COR-L47 (cell line): Measurements from ENCODE around the gene AQR.
"Not testable (repeated sequence)": the region's sequence is repeated elsewhere in the genome, so short reads cannot be mapped to it uniquely, and the experiment has no call there.

ENCODE experiments used
- DNase-seq: peaks from one replicate; lab custom pipeline; 2025; lab: John Stamatoyannopoulos, UW

AQR gene

DNA sequence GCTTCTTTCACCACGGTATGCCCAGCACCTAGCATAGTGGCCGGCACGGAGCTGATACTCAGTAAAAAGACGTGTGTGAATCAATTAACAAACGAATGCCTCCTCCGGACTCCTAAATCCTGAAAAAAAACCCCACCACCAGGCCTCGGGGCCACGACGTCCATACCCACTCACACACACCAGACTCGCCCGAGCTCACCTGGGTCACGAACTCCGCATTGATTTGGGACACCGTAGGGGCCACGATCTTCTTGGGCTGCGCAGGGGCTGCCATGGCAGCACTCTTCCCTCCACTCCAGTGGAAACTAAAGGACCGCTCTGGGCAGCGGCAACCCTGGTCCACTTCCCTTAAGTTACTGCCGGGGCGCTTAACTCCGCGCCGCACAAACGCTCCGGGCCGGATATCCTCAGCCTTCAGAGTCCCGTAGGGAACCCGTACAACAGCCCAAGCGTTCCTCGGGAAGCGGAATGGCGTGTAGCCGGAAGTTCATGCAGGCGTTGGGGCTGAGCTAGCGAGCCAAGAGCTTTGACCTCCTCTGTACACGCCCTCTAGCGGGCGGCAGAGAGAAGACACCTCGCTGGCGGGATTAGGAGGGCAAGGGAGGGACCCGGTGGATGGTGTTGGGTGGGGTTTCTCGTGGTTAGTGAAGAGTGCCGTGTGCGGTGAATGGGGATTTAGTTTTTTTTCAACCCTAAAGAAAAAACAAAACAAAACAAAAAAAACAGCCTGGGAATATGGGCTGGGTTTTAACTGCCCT lies at the start of gene AQR:
TSS of gene AQR (minus strand) at position 403 of the 758 bp plus-strand sequence. CDS start at position 274, 129 bp downstream.
- DNase-seq: peak; percentile 97

DNA sequence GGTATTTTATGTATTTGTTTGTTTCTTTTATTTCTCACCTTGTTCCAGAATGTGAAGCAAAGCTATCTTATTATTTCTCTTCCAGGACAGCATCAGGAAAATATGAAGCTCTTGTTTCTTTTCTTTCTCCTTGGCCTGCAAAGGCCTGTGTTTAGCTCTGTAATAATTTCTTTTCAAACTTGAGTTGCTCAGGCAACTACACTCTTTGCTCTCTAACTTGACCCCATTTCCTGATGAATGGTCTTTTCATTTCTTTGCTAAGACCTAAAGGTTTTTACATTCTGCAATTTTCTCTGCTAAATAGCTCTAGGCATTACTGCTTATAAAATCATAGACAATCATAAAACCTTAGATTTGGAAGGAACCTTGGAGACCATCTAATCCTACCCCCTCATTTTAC lies 44.7 kb upstream of the AQR start:
- no peak for DNase-seq

DNA sequence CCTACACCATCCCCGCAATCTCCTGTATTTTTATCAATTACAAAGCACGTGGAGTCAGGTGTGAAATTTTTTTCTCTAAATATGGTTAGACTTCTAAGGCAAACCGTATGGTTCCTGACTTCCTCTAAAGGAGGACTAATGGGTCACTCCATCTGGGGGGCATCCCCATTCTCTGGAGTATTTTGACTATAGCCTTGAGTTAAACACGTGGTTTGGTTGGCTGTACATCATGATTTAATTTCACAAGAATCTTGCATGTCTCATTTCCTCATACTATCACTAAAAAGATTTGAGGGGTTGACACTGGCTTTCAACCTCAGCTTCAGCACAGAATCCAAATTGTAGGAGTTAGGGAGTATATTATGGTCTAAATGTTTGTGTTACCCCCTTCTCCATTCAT lies 43.8 kb upstream of the AQR start:
- DNase-seq: no peak

DNA sequence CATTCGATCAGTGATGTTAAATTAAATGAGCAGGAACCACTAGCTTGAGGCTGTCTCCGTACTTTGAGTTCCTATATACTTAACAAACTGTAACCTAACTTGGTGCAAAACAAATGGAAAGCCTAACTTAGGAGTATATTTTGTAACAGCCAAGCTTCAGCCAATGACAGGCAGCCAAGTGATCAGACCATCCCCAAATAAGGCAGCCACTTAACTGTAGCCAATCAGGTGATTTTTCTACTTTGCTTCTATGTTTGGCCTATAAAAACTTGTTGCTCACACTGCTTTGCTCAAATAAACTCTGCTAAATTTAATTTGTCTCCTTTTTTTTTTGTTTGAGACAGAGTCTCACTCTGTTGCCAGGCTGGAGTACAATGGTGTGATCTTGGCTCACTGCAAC lies 37.9 kb upstream of the AQR start:
- DNase-seq: no peak

DNA sequence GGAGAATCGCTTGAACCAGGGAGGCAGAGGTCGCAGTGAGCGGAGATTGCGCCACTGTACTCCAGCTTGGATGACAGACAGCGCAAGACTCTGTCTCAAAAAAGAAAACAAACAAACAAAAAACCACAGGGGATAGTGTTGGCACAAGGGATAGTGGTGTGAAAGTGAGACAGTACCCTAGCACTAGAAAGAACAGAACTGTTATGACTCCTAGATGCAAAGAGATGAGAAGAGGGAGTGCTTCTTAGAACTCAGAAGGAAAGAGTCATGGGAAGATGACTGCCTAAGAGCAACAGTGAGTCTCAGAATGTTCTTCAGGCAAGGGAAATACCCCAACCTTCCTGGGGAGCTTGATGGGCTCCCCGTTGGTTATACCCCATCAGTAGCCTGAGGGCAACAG lies 36.4 kb upstream of the AQR start:
- no peak for DNase-seq

- DNase-seq: no peak
Measured at GRCh38 chr15:35003928-35004327, 34.4 kb upstream of the AQR start.

GRCh38 chr15:35000511-35000910 lies 31.0 kb upstream of the AQR start:
- no peak for DNase-seq

GRCh38 chr15:34999906-35000305 lies 30.4 kb upstream of the AQR start:
- no peak for DNase-seq

- DNase-seq: no peak
Measured at GRCh38 chr15:34994925-34995324, 25.4 kb upstream of the AQR start.

- no peak for DNase-seq
Measured at GRCh38 chr15:34993877-34994276, 24.3 kb upstream of the AQR start.

- DNase-seq: no peak
Measured at GRCh38 chr15:34993412-34993811, 23.9 kb upstream of the AQR start.

- peak; percentile 64 for DNase-seq
Measured at GRCh38 chr15:34988027-34988902, 18.7 kb upstream of the AQR start, which contains the start of gene ZNF770. ZNF770 (minus strand) TSS chr15:34988287; CDS start chr15:34983434, 4,853 bp downstream.

- no peak for DNase-seq
Measured at GRCh38 chr15:34987609-34988026, 18.1 kb upstream of the AQR start.

GRCh38 chr15:34986771-34987480 lies 17.4 kb upstream of the AQR start:
- peak; percentile 6 for DNase-seq

DNA sequence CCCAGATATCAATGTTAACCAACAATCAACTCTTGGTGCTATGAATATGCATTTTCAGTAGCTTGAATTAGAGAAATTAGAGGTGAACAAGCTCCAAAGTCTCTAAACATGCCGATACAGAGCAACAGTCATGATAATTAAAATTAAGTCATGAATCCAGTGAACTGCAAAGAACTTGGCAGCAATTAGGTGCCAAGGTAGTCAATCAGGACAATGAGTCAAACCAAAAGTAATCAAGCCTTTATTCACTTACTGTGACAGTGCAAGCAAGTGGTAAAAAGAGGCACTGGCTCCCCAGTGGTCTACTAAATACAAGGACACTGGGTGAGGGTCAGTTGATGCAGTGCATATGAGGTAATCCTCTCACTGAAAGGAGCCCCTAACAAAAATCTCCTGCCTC lies 16.8 kb upstream of the AQR start:
- no peak for DNase-seq

DNA sequence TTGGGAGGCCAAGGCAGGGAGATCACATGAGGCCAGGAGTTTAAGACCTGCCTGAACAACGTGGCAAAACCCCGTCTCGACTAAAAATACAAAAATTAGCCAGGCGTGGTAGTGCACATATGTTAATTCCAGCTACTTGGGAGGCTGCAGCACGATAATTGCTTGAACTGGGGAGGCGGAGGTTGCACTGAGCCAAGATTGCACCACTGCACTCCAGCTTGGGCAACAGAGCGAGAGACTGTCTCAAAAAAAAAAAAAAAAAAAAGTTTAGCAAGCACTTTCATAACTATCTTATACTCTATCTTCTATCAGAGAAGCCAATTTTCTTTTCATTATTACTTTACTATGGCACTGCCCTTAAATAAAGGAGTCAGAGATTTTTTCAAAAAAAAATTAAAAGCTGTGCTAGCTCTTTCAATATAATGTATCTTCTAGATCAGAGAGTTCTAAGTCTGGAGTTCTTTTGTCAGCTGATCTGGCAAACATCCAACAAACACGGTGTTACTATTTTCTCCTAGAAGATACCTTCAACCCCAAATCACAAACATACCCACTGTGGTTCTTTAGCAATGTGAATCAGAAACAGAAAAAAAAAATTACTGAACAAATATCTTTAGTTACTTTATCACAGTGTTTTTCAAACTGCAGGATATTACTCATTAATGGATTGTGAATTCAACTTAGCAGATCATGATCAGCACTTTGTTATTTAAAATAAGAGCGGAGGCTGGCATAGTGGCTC lies 15.5 kb upstream of the AQR start:
- no peak for DNase-seq

GRCh38 chr15:34976743-34977142 lies 7.2 kb upstream of the AQR start:
- no peak for DNase-seq

- DNase-seq: no peak
Measured at GRCh38 chr15:34976073-34976472, 6.5 kb upstream of the AQR start.

- DNase-seq: no peak
Measured at GRCh38 chr15:34973512-34973911, 4.0 kb upstream of the AQR start.

GRCh38 chr15:34970098-34970643 lies 629 bp upstream of the AQR start:
- not testable (repeated sequence) for DNase-seq

GRCh38 chr15:34964277-34964676 lies 5.3 kb downstream of the AQR start:
- no peak for DNase-seq
